A673 (cell line): ENCODE measurements around the gene SAMHD1.

Source experiments
- EZH2 ChIP-seq: fragments of 200-600 bp; sonication (generic); IDR thresholded peaks from 2 replicates; pipeline ENCODE4 v1.6.1; 2017; ENCODE audit warnings: borderline replicate concordance, low read depth, mild to moderate bottlenecking, mixed read lengths, antibody characterized with exemption, low read length; ENCODE audit not compliant: poor library complexity, severe bottlenecking
- TF ChIP-seq, protein P1 (sequence below): fragments of 300-800, 200-600 bp; sonication (generic); conservative IDR thresholded peaks from 2 replicates; pipeline ENCODE4 v1.5.1; 2017; ENCODE audit warnings: low read depth, mild to moderate bottlenecking, antibody characterized with exemption, low read length, moderate library complexity, mixed read lengths

DNA sequence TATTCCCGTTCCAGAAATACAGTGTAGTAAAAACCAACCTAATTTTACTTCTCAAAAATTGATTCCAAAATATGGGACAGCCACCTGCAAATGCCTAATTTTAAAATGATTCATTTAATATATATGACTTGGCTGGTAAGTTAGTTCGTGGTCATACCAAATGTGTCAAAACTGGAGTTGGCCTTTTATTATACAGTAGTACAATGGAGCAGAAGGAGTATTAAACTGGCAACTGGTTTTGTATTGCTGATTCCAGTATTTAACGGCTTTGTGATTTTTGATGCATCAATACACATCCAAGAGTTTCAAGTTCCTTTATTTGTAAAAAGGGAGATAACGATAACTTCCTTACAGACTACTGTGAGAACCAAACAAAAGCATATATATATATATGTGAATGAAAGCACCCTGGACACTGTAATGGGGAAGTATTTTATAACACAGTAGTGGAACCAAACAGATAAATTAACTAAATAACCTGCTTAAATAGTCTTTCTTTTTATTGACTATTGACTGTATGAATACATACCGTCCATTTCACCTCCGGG, 24.8 kb downstream of the SAMHD1 start:
- TF ChIP-seq, protein P1, sequence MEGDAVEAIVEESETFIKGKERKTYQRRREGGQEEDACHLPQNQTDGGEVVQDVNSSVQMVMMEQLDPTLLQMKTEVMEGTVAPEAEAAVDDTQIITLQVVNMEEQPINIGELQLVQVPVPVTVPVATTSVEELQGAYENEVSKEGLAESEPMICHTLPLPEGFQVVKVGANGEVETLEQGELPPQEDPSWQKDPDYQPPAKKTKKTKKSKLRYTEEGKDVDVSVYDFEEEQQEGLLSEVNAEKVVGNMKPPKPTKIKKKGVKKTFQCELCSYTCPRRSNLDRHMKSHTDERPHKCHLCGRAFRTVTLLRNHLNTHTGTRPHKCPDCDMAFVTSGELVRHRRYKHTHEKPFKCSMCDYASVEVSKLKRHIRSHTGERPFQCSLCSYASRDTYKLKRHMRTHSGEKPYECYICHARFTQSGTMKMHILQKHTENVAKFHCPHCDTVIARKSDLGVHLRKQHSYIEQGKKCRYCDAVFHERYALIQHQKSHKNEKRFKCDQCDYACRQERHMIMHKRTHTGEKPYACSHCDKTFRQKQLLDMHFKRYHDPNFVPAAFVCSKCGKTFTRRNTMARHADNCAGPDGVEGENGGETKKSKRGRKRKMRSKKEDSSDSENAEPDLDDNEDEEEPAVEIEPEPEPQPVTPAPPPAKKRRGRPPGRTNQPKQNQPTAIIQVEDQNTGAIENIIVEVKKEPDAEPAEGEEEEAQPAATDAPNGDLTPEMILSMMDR: no peak
- no peak for TF ChIP-seq EZH2
